GM18873 (cell line): ENCODE data around the gene FN3K.

ENCODE experiments used
- ATAC-seq: cut with Tn5 transposase; IDR thresholded peaks from one replicate; pipeline ENCODE4 v1.9.1; 2021; ENCODE audit warnings: mild to moderate bottlenecking, moderate library complexity, moderate number of reproducible peaks; ENCODE audit not compliant: unreplicated experiment, low FRiP score

FN3K gene

GRCh38 chr17:82703036-82703745, 32.2 kb upstream of the FN3K start:
- ATAC-seq, result no peak

GRCh38 chr17:82703935-82704865, 31.2 kb upstream of the FN3K start:
- no peak for ATAC-seq

GRCh38 chr17:82704886-82705285, 30.5 kb upstream of the FN3K start:
- ATAC-seq, result no peak

- ATAC-seq, result no peak
Observed at GRCh38 chr17:82705756-82706155, 29.7 kb upstream of the FN3K start.

- no peak for ATAC-seq
Observed at GRCh38 chr17:82709024-82709675, 26.3 kb upstream of the FN3K start.

- no peak for ATAC-seq
Observed at GRCh38 chr17:82709676-82710498, 25.5 kb upstream of the FN3K start.

GRCh38 chr17:82710499-82711232, 24.7 kb upstream of the FN3K start:
- no peak for ATAC-seq

- ATAC-seq, result no peak
Observed at GRCh38 chr17:82713071-82713723, 22.2 kb upstream of the FN3K start.

GRCh38 chr17:82716203-82717010, 19.0 kb upstream of the FN3K start, which contains the start of gene FN3KRP:
TSS of gene FN3KRP (plus strand) at chr17:82716706. CDS start at chr17:82716756, 50 bp downstream.
- no peak for ATAC-seq

GRCh38 chr17:82718986-82719685, 16.3 kb upstream of the FN3K start:
- no peak for ATAC-seq

- no peak for ATAC-seq
Observed at GRCh38 chr17:82720204-82720603, 15.2 kb upstream of the FN3K start.

GRCh38 chr17:82722341-82723013, 12.9 kb upstream of the FN3K start:
- no peak for ATAC-seq

GRCh38 chr17:82723169-82723807, 12.1 kb upstream of the FN3K start:
- ATAC-seq, result no peak

GRCh38 chr17:82726427-82726826, 9.0 kb upstream of the FN3K start:
- no peak for ATAC-seq

GRCh38 chr17:82729479-82730260, 5.7 kb upstream of the FN3K start:
- no peak for ATAC-seq
